ENCODE measurements around the gene SERPINB7. TPM values are rescaled to one million over a fixed set of nuclear protein-coding genes. Genes with fewer than 3 reads are reported as not detected.

SERPINB7 gene
- polyA plus RNA-seq, 1 donor from 2014 or later, result not detected

Other genes starting within 250 kb of the SERPINB7 start
- gene SERPINB12, start 233.0 kb upstream of the SERPINB7 start, polyA plus RNA-seq, result not detected in 2 replicates
- not detected in 2 replicates for gene SERPINB13, start 188.1 kb upstream of the SERPINB7 start, polyA plus RNA-seq
- not detected in 2 replicates for gene SERPINB4, start 131.2 kb upstream of the SERPINB7 start, polyA plus RNA-seq
- gene SERPINB3, start 113.5 kb upstream of the SERPINB7 start, polyA plus RNA-seq, result not detected in 2 replicates
- not detected in 2 replicates for gene SERPINB11, start 72.5 kb upstream of the SERPINB7 start, polyA plus RNA-seq
- gene SERPINB2, start 112.3 kb downstream of the SERPINB7 start, polyA plus RNA-seq, result not detected in 2 replicates
- not detected in 2 replicates for gene SERPINB10, start 132.5 kb downstream of the SERPINB7 start, polyA plus RNA-seq
- gene HMSD, start 173.9 kb downstream of the SERPINB7 start, polyA plus RNA-seq, result not detected in 2 replicates
- 2.0 and 7.0 TPM in 2 replicates for gene SERPINB8, start 194.7 kb downstream of the SERPINB7 start, polyA plus RNA-seq